ENCODE measurements around the gene TCOF1. TPM values are rescaled to one million over a fixed set of nuclear protein-coding genes. Genes with fewer than 3 reads are reported as not detected.

Gene TCOF1
- total and polyA plus RNA-seq, 2 of the 8 experiments (the other 6 are each of a cell fraction or from before 2014, with no cell fraction given): 35.9 to 170 TPM

- no peak overlapping the region for H4K5ac ChIP-seq (ENCODE audit: insufficient read length, low read depth, low read length)
- H3K79me1 ChIP-seq (ENCODE audit: low read depth, low read length): no peaks in the 10 kb centered on the region
- H2BK20ac ChIP-seq (ENCODE audit: low read length): no peak overlapping the region
- H2BK5ac ChIP-seq (ENCODE audit: low read depth, low read length): no peak overlapping the region
- no peak overlapping the region for H2BK120ac ChIP-seq (replicated peaks; ENCODE audit: low read depth, low read length)
- no peak overlapping the region for H2AFZ ChIP-seq (ENCODE audit: low read length)
- ChIA-PET CTCF (ENCODE audit: partially characterized antibody) (interaction anchor here (0.9 to 16.9 kb wide), 7 partner anchors 12 to 56 kb away, joined by 4 to 274 read pairs (median 6); no protein-coding TSS in a partner anchor), POLR2A (ENCODE audit: partially characterized antibody) (interaction anchor here (1.1 to 19.1 kb wide), 3 partner anchors 12 to 40 kb away, joined by 3 to 455 read pairs (median 31); partner anchors contain the start of gene TCOF1)
- H2BK12ac ChIP-seq (ENCODE audit: low read depth, low read length): no peak overlapping the region
- H3K9ac ChIP-seq (replicated peaks in 1 of 4; ENCODE audit: extremely low read depth in 1 of 4, low read depth in 3 of 4, low read length in 3 of 4): no peak overlapping the region; a peak in 2 of 7 replicates
- no peak overlapping the region for H3K23ac ChIP-seq (ENCODE audit: insufficient read length)
- H4K20me1 ChIP-seq (replicated peaks in 1 of 2; ENCODE audit: control insufficient read depth in 1 of 2, insufficient read depth in 2 of 2, low read length in 2 of 2): peaks cover 0 to 3% of the 10 kb centered on the region in 2 experiments
- no peaks in the 10 kb centered on the region for H3K27me3 ChIP-seq (replicated peaks in 1 of 4; ENCODE audit: control insufficient read depth in 3 of 4, extremely low read depth in 1 of 4, insufficient read depth in 3 of 4, low read length in 3 of 4)
- no peak overlapping the region for H3K18ac ChIP-seq (ENCODE audit: extremely low read depth, low read length)
- no peak for FAIRE-seq
- WGBS, 2 experiments (ENCODE audit: extremely low coverage in 1 of 2, insufficient coverage in 1 of 2, insufficient read length in 1 of 2, insufficient replicate concordance in 2 of 2, low coverage in 1 of 2, low lambda C conversion rate in 2 of 2, missing lambda C conversion rate in 1 of 2): 84% methylated on average over 3 of the region's 3 CpGs; no CpG with 5 or more reads in 1 of the 2 experiments
- DNase-seq (ENCODE audit: low read depth in 1 of 2, low spot score in 2 of 2): no peak
- no peak overlapping the region for H2AK5ac ChIP-seq (ENCODE audit: low read depth, low read length)
- no peaks in the 10 kb centered on the region for H3K79me2 ChIP-seq (ENCODE audit: control insufficient read depth in 1 of 2, insufficient read depth in 2 of 2, low read length in 2 of 2)
- H3K4me2 ChIP-seq (ENCODE audit: insufficient read depth in 1 of 2, low read depth in 2 of 2, low read length in 2 of 2): no peak overlapping the region
- H3K4ac ChIP-seq (replicated peaks; ENCODE audit: insufficient read length, low read depth, low read length): no peak overlapping the region
- H4K91ac ChIP-seq (replicated peaks; ENCODE audit: insufficient read length, low read length): no peak overlapping the region
- no peak overlapping the region for H3K14ac ChIP-seq (ENCODE audit: insufficient read length)
- no peaks in the 10 kb centered on the region for H3K4me1 ChIP-seq (replicated peaks in 1 of 4; ENCODE audit: control insufficient read depth in 3 of 4, insufficient read depth in 4 of 4, low read length in 3 of 4)
- no peak overlapping the region for H3K27ac ChIP-seq (ENCODE audit: low read depth, low read length)
- no peak overlapping the region for H2BK15ac ChIP-seq (ENCODE audit: low read length)
- no peaks in the 10 kb centered on the region for H3K9me3 ChIP-seq (ENCODE audit: insufficient read depth in 2 of 2, low read depth in 1 of 2, low read length in 1 of 2)
- no peak overlapping the region for H3K56ac ChIP-seq (replicated peaks; ENCODE audit: insufficient read length, low read depth, low read length)
- TF ChIP-seq BACH1 (IDR thresholded peaks at IDR 0.05; ENCODE audit: low read length): no peak
- no peak overlapping the region for H3K4me3 ChIP-seq (ENCODE audit: extremely low read depth in 1 of 4, insufficient read depth in 2 of 4, low read depth in 3 of 4, low read length in 4 of 4)
- no peak overlapping the region for H4K8ac ChIP-seq (ENCODE audit: extremely low read depth, insufficient read depth, low read length)
- H3K23me2 ChIP-seq (ENCODE audit: low read depth, low read length): no peaks in the 10 kb centered on the region
- H3K36me3 ChIP-seq (ENCODE audit: control insufficient read depth in 2 of 4, insufficient read depth in 4 of 4, low read length in 3 of 4): peaks cover 64 to 94% (median 88%) of the 10 kb centered on the region in 4 experiments
Observed at GRCh38 chr5:150394131-150394530, 36.6 kb downstream of the TCOF1 start.
